K562 (cell line): ENCODE measurements around the gene MMP17. TPM values are rescaled to one million over a fixed set of nuclear protein-coding genes. Genes with fewer than 3 reads are reported as not detected.
A peak's percentile ranks its signal among the peaks of the same experiment; 100 is the strongest.

Source experiments
- ATAC-seq: fragments of 200-7000 bp; cut with Tn5 transposase; 3 replicates; pipeline ENCODE4 v1.9.1; 2020; ENCODE audit warnings: moderate library complexity
- BruUV-seq: library from RNA; stranded (reverse); fragments of 400-500 nt; replicated peaks from 2 replicates; lab custom pipeline; 2021; lab: Mats Ljungman, UMichigan
- CTCF ChIA-PET: fragments of 300-600 bp; formaldehyde crosslinking; extraction: SDS; loops from one replicate; lab custom pipeline; 2021; ENCODE audit warnings: low intra/inter-chr PET ratio; lab: Yijun Ruan, JAX
- POLR2A ChIA-PET: fragments of 300-600, 350-650 bp; sonication (Branson Sonifier 250); formaldehyde crosslinking; extraction: SDS; loops from one replicate; lab custom pipeline; 2021; ENCODE audit warnings: antibody characterized with exemption, inconsistent platforms; lab: Yijun Ruan, JAX
- DNase-seq, 4 experiments: peaks; one replicate each; pipeline versions ENCODE4 v3.0.0 to v3.0.0-alpha.2; 2011 to 2018; ENCODE audit warnings: low spot score in 3 of 4, mixed read lengths in 3 of 4; ENCODE audit errors: extremely low read depth in 1 of 4
- FAIRE-seq: peaks from 2 replicates; lab custom pipeline; 2011; peaks lifted over from hg19 to GRCh38; lab: Jason Lieb, UNC
- H2AFZ ChIP-seq: 2 replicates; pipeline ENCODE4 v1.6.0; 2011; ENCODE audit warnings: low read depth, low read length, control low read depth, inconsistent platforms
- H3K27ac ChIP-seq: fragments of 200-600 bp; 3 replicates; pipeline ENCODE4 v1.8.0; 2011; ENCODE audit warnings: low read depth, mild to moderate bottlenecking, control low read depth, inconsistent platforms, low read length, moderate library complexity, mixed read lengths; ENCODE audit errors: extremely low read depth
- H3K27me3 ChIP-seq, 2 experiments: fragments of 300-600 bp in 1 of 2; 2 replicates in 1 of 2; 3 replicates in 1 of 2; pipeline versions ENCODE4 v1.6.0 to v1.8.0; 2011; ENCODE audit warnings: inconsistent platforms in 2 of 2, low read length in 2 of 2, mild to moderate bottlenecking in 1 of 2, mixed read lengths in 1 of 2, moderate library complexity in 1 of 2; ENCODE audit not compliant: control insufficient read depth in 2 of 2, insufficient read depth in 2 of 2
- H3K36me3 ChIP-seq: fragments of 300-600 bp; 3 replicates; pipeline ENCODE4 v1.8.0; 2011; ENCODE audit warnings: mild to moderate bottlenecking, low read length, inconsistent platforms; ENCODE audit not compliant: control insufficient read depth, insufficient read depth
- H3K4me1 ChIP-seq, 2 experiments: fragments of 200-600 bp in 1 of 2; replicated peaks in 1 of 2; 2 replicates in 1 of 2; 3 replicates in 1 of 2; pipeline versions ENCODE4 v1.5.1 to v1.8.0; 2011; ENCODE audit warnings: inconsistent platforms in 2 of 2, low read length in 2 of 2, mild to moderate bottlenecking in 1 of 2, mixed read lengths in 1 of 2, moderate library complexity in 1 of 2; ENCODE audit not compliant: control insufficient read depth in 2 of 2, insufficient read depth in 2 of 2
- H3K4me2 ChIP-seq: 2 replicates; pipeline ENCODE4 v1.6.1; 2011; ENCODE audit warnings: low read length, control low read depth, inconsistent platforms, mixed read lengths; ENCODE audit not compliant: insufficient read depth
- H3K4me3 ChIP-seq: fragments of 200-600 bp; sonication (generic), shearing (Covaris generic); 2 replicates; pipeline ENCODE4 v1.5.1; 2016; ENCODE audit warnings: control low read depth, inconsistent platforms
- H3K79me2 ChIP-seq: fragments of 200-600 bp; 3 replicates; pipeline ENCODE4 v1.8.0; 2011; ENCODE audit warnings: low read length, inconsistent platforms; ENCODE audit not compliant: control insufficient read depth, insufficient read depth
- H3K9ac ChIP-seq, 2 experiments: 2 replicates each; pipeline versions ENCODE4 v1.6.0 to v1.6.1; 2011; ENCODE audit warnings: low read depth in 2 of 2, low read length in 2 of 2, control low read depth in 1 of 2, inconsistent platforms in 1 of 2, mild to moderate bottlenecking in 1 of 2, mixed read lengths in 1 of 2; ENCODE audit not compliant: insufficient read depth in 1 of 2
- H3K9me1 ChIP-seq: one replicate; pipeline ENCODE4 v1.6.0; 2011; ENCODE audit warnings: inconsistent platforms, mild to moderate bottlenecking, low read length, moderate library complexity; ENCODE audit not compliant: control insufficient read depth, insufficient read depth
- H3K9me3 ChIP-seq: replicated peaks from 2 replicates; pipeline ENCODE4 v1.5.1; 2011; ENCODE audit warnings: low read depth, low read length, inconsistent platforms; ENCODE audit not compliant: control insufficient read depth, insufficient read depth
- H4K20me1 ChIP-seq: replicated peaks from 2 replicates; pipeline ENCODE4 v1.6.1; 2011; ENCODE audit warnings: low read length, inconsistent platforms, mixed read lengths; ENCODE audit not compliant: control insufficient read depth, insufficient read depth
- HMBOX1 ChIP-seq: sonication (generic); IDR thresholded peaks from 2 replicates; pipeline ENCODE4 v1.6.1; 2016
- NR2C1 ChIP-seq, 2 experiments: fragments of 450-650 bp; IDR thresholded peaks; 2 replicates each; pipeline ENCODE4 v1.6.1; 2017; ENCODE audit warnings: mild to moderate bottlenecking in 2 of 2, antibody characterized with exemption in 1 of 2, inconsistent platforms in 1 of 2, missing compliant biosample characterization in 1 of 2, missing genetic modification characterization in 1 of 2
- RAD21 ChIP-seq, 2 experiments: fragments of 250-450 bp in 1 of 2; fragments of 450-650 bp in 1 of 2; sonication (Bioruptor Pico) in 1 of 2; formaldehyde crosslinking in 1 of 2; IDR thresholded peaks in 1 of 2; conservative IDR thresholded peaks in 1 of 2; 2 replicates each; pipeline versions ENCODE4 v1.4.0 to v1.8.0; 2020 to 2022; ENCODE audit warnings: mild to moderate bottlenecking in 2 of 2, moderate library complexity in 1 of 2
- RBFOX2 ChIP-seq: fragments of 200-400 bp; formaldehyde crosslinking; IDR thresholded peaks from 2 replicates; pipeline ENCODE4 v1.6.1; 2017; ENCODE audit warnings: low read depth, mild to moderate bottlenecking, low read length, moderate library complexity
- RBM25 ChIP-seq: fragments of 200-400 bp; formaldehyde crosslinking; IDR thresholded peaks from 2 replicates; pipeline ENCODE4 v1.6.1; 2018; ENCODE audit warnings: low read length, low read depth, moderate library complexity; ENCODE audit not compliant: severe bottlenecking
- ZBTB26 ChIP-seq: fragments of 450-650 bp; formaldehyde crosslinking; IDR thresholded peaks from 2 replicates; pipeline ENCODE4 v1.4.0; 2022; ENCODE audit warnings: missing genetic modification characterization
- WGBS: fragments of 100-300 bp; shearing (Covaris generic); methylation state at CpG from one replicate; pipeline ENCODE4 v1.1.6; 2016; ENCODE audit warnings: low coverage, mixed read lengths; ENCODE audit not compliant: insufficient coverage; ENCODE audit errors: missing lambda C conversion rate; 5-methylcytosine and 5-hydroxymethylcytosine counted together
- in situ Hi-C: fragments of 300-500 bp; cut with MboI; formaldehyde crosslinking; loops from 4 replicates; pipeline ENCODE4 v1.15.0; 2018; ENCODE audit warnings: inconsistent platforms, mixed read lengths
- intact Hi-C: fragments of 100-400 bp; cut with micrococcal nuclease; formaldehyde crosslinking; loops from 2 replicates; pipeline ENCODE4 v1.14.2; 2022
- polyA plus RNA-seq, 8 experiments: library from polyadenylated mRNA; depleted of rRNA in 4 of 8; stranded (reverse) in 5 of 8; unstranded in 3 of 8; fragments of >200 nt; fragmentation: Nextera tagmentation in 2 of 8; fragmentation: Illumina TruSeq in 1 of 8; extraction: Ambion mirVana in 2 of 8; extraction: Trizol in 1 of 8; gene quantifications; 2 replicates each; pipeline versions ENCODE4 v1.2.1 to v1.2.3, GENCODE V29; 2011 to 2014; ENCODE audit warnings: inconsistent platforms in 1 of 8, missing spikeins in 1 of 8
- total RNA-seq, 7 experiments: library from RNA; depleted of rRNA in 6 of 7; stranded (reverse); fragments of >200 nt in 6 of 7; fragmentation: Illumina TruSeq in 2 of 7; extraction: Trizol in 2 of 7; gene quantifications; 2 replicates each; pipeline versions ENCODE4 v1.2.1 to v1.2.3, GENCODE V29; 2011 to 2021; ENCODE audit warnings: low replicate concordance in 1 of 7

The MMP17 gene
- total and polyA plus RNA-seq, 9 of the 15 experiments (the other 6 are each of a cell fraction or from before 2014, with no cell fraction given), result 1.1 to 21.2 (median 17.1) TPM; not detected in 2

GRCh38 chr12:131862084-131862441 is 33.9 kb downstream of the MMP17 start:
- no peak overlapping the region for H3K9ac ChIP-seq
- no peak overlapping the region; the same call in 2 of the 3 replicates for H3K27ac ChIP-seq
- H3K27me3 ChIP-seq, result no peaks in the 10 kb centered on the region
- ChIA-PET POLR2A (interaction anchor here (1.4 to 3.2 kb wide), 3 partner anchors 8 to 67 kb away, joined by 5 to 11 read pairs (median 7); partner anchors contain the start of gene PUS1), CTCF (no interaction called here)
- TF ChIP-seq ZBTB26 (CRISPR knock-in tag), result no peak
- 0 out of 2 replicates have a peak, but pooled peaks have one; percentile 6 for TF ChIP-seq RBFOX2
- peak; percentile 62 for TF ChIP-seq RBM25
- TF ChIP-seq NR2C1 (IDR thresholded peaks at IDR 0.05), result no peak
- 0 out of 2 replicates have a peak, but pooled peaks have one; percentile 12 for TF ChIP-seq NR2C1 (tag; IDR thresholded peaks at IDR 0.05)
- TF ChIP-seq RAD21 (CRISPR knock-in tag; conservative IDR thresholded peaks at IDR 0.05 in 1 of 2, IDR thresholded peaks at IDR 0.05 in 1 of 2), result no peak
- no peak for TF ChIP-seq HMBOX1
- H3K4me2 ChIP-seq, result no peak overlapping the region
- no TSS peak for BruUV-seq
- no peaks in the 10 kb centered on the region for H3K9me1 ChIP-seq
- no peaks in the 10 kb centered on the region for H3K79me2 ChIP-seq
- H3K9me3 ChIP-seq, result no peaks in the 10 kb centered on the region
- DNase-seq (no peak), ATAC-seq (no peak), FAIRE-seq (no peak)
- in situ Hi-C loops (no loop called here), intact Hi-C loops (no loop called here)
- WGBS, result 46% methylated on average over 4 of the region's 4 CpGs
- peaks cover 26 to 47% of the 10 kb centered on the region in 2 experiments; a peak in 4 of 5 replicates for H3K4me1 ChIP-seq
- H3K4me3 ChIP-seq, result no peak overlapping the region
- H2AFZ ChIP-seq, result peak overlapping the region; percentile 80; the same call in 1 of the 2 replicates
- no peaks in the 10 kb centered on the region for H3K36me3 ChIP-seq
- no peaks in the 10 kb centered on the region for H4K20me1 ChIP-seq
